Esophagus muscularis mucosa (tissue), 4 donors: ENCODE data around the gene AAK1. TPM values are rescaled to one million over a fixed set of nuclear protein-coding genes. Genes with fewer than 3 reads are reported as not detected.

Experiments used
- DNase-seq: peaks from one replicate; pipeline ENCODE4 v3.0.0-alpha.2; 2017; ENCODE audit errors: extremely low spot score
- H3K27ac ChIP-seq, 4 donors: fragments of 200-600 bp; sonication (generic); replicated peaks in 1 of 4; 1 replicate in 3 of 4; 2 replicates in 1 of 4; pipeline ENCODE4 v1.5.1; 2016 to 2019; ENCODE audit warnings: mild to moderate bottlenecking in 1 of 4
- H3K27me3 ChIP-seq, 4 donors: fragments of 200-600 bp; sonication (generic); one replicate each; pipeline versions ENCODE4 v1.5.1 to v1.6.0; 2016 to 2019
- H3K36me3 ChIP-seq, 4 donors: fragments of 200-600 bp; sonication (generic); one replicate each; pipeline ENCODE4 v1.5.1; 2016 to 2019
- H3K4me1 ChIP-seq, 4 donors: fragments of 200-600 bp; sonication (generic); one replicate each; pipeline ENCODE4 v1.5.1; 2016 to 2019
- H3K4me3 ChIP-seq, 4 donors: fragments of 200-600 bp; sonication (generic); 1 replicate in 2 of 4; 2 replicates in 2 of 4; pipeline ENCODE4 v1.5.1; 2016 to 2019; ENCODE audit warnings: mild to moderate bottlenecking in 4 of 4, moderate library complexity in 1 of 4
- H3K9me3 ChIP-seq, 4 donors: fragments of 200-600 bp; sonication (generic); 1 replicate in 3 of 4; 2 replicates in 1 of 4; pipeline ENCODE4 v1.5.1; 2016 to 2019
- CTCF ChIP-seq, 3 experiments: fragments of 200-600 bp in 2 of 3; fragments of 450-650 bp in 1 of 3; sonication (generic) in 2 of 3; IDR thresholded peaks; one replicate each; pipeline ENCODE4 v1.5.1; 2017 to 2019; ENCODE audit warnings: antibody characterized with exemption in 3 of 3, mild to moderate bottlenecking in 2 of 3, moderate library complexity in 1 of 3
- EP300 ChIP-seq: sonication (generic); formaldehyde crosslinking; IDR thresholded peaks from one replicate; pipeline ENCODE4 v1.6.1; 2017; ENCODE audit warnings: antibody characterized with exemption
- POLR2A ChIP-seq: fragments of 450-650 bp; IDR thresholded peaks from one replicate; pipeline ENCODE4 v1.6.1; 2017; ENCODE audit warnings: antibody characterized with exemption, moderate library complexity, mild to moderate bottlenecking, low read depth
- POLR2AphosphoS5 ChIP-seq, 2 donors: sonication (generic); formaldehyde crosslinking; IDR thresholded peaks; one replicate each; pipeline ENCODE4 v1.6.1; 2017; ENCODE audit warnings: antibody characterized with exemption in 2 of 2
- whole genome bisulfite sequencing: methylation state at CpG from one replicate; pipeline ENCODE4 v1.1.5; 2018; 5-methylcytosine and 5-hydroxymethylcytosine counted together
- intact Hi-C: fragments of 100-400 bp; cut with DNase I; formaldehyde crosslinking; loops from one replicate; pipeline ENCODE4 v1.15.1; 2023
- total RNA-seq, 4 donors: library from RNA; depleted of rRNA; stranded (reverse); fragments of >200 nt; gene quantifications; one replicate each; pipeline versions ENCODE4 v1.1.0 to v1.2.1, GENCODE V29; 2016

AAK1 gene
- total RNA-seq, 4 donors from 2014 or later = 27.8 to 53.2 (median 41.9) TPM

GRCh38 chr2:69687971-69688611 lies 44.6 kb upstream of the AAK1 start:
- no peaks in the 10 kb centered on the region for H3K9me3 ChIP-seq
- intact Hi-C loops = no loop called here
- WGBS = 90% methylated on average over 7 of the region's 7 CpGs
- H3K36me3 ChIP-seq = no peaks in the 10 kb centered on the region
- peaks cover 5 to 11% (median 6%) of the 10 kb centered on the region in 4 donors for H3K4me1 ChIP-seq
- no peaks in the 10 kb centered on the region for H3K27me3 ChIP-seq
- H3K27ac ChIP-seq = no peak overlapping the region
- no peak for DNase-seq
- no peak for TF ChIP-seq EP300
- no peak for TF ChIP-seq POLR2A
- TF ChIP-seq CTCF (IDR thresholded peaks at IDR 0.05) = no peak
- TF ChIP-seq POLR2AphosphoS5 (IDR thresholded peaks at IDR 0.05) = no peak
- H3K4me3 ChIP-seq = no peak overlapping the region

- DNase-seq = no peak
- Histone ChIP-seq H3K27ac (no peak overlapping the region), H3K9me3 (no peaks in the 10 kb centered on the region), H3K4me3 (no peak overlapping the region), H3K36me3 (no peaks in the 10 kb centered on the region), H3K27me3 (no peaks in the 10 kb centered on the region), H3K4me1 (peaks cover 11 to 17% (median 13%) of the 10 kb centered on the region in 4 donors)
- intact Hi-C loops = no loop called here
- TF ChIP-seq CTCF (IDR thresholded peaks at IDR 0.05) (no peak), POLR2AphosphoS5 (IDR thresholded peaks at IDR 0.05) (no peak), EP300 (no peak), POLR2A (no peak)
- WGBS = 84% methylated on average over 5 of the region's 5 CpGs
Measured at GRCh38 chr2:69686813-69687212, 43.3 kb upstream of the AAK1 start.

GRCh38 chr2:69685321-69686048 lies 41.9 kb upstream of the AAK1 start:
- Histone ChIP-seq H3K4me3 (no peak overlapping the region), H3K4me1 (peaks cover 11 to 17% (median 13%) of the 10 kb centered on the region in 4 donors), H3K36me3 (no peaks in the 10 kb centered on the region), H3K27me3 (no peaks in the 10 kb centered on the region), H3K9me3 (no peaks in the 10 kb centered on the region), H3K27ac (no peak overlapping the region)
- no peak for TF ChIP-seq POLR2A
- TF ChIP-seq EP300 = no peak
- no peak for TF ChIP-seq POLR2AphosphoS5 (IDR thresholded peaks at IDR 0.05)
- no peak for TF ChIP-seq CTCF (IDR thresholded peaks at IDR 0.05)
- intact Hi-C loops = no loop called here
- WGBS = 74% methylated on average over 5 of the region's 5 CpGs
- DNase-seq = no peak

GRCh38 chr2:69683170-69683971 lies 39.8 kb upstream of the AAK1 start:
- intact Hi-C loops = no loop called here
- 35% methylated on average over 5 of the region's 5 CpGs for WGBS
- peak overlapping the region in 3 of 4 donors; percentile 28 to 65 (median 46) for H3K27ac ChIP-seq

DNA sequence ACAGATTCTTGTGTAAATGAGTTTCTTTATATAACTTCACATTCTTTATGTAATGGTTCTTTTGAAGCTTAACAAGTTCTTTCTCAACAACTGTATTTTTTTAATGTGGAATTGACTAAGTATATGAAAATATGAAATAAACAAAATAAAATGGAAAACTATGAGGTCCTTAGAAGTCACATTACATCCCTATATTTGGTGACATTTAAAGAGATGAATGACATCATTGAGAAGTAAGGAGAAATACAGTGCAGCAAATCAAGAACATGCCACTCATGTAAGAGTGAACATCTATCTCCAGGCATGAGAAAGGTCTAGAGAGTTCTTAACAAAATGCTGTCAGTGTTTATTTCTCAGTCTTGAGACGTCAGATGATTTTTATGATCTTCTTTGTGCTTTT lies 39.0 kb upstream of the AAK1 start:
- WGBS = 65% methylated on average over 1 of the region's 1 CpG
- intact Hi-C loops = no loop called here
- Histone ChIP-seq H3K36me3 (no peaks in the 10 kb centered on the region), H3K27ac (no peak overlapping the region), H3K4me3 (no peak overlapping the region), H3K27me3 (no peaks in the 10 kb centered on the region), H3K9me3 (no peaks in the 10 kb centered on the region), H3K4me1 (peaks cover 11 to 17% (median 13%) of the 10 kb centered on the region in 4 donors)
- DNase-seq = no peak
- TF ChIP-seq POLR2A = no peak
- no peak for TF ChIP-seq POLR2AphosphoS5 (IDR thresholded peaks at IDR 0.05)
- TF ChIP-seq CTCF (IDR thresholded peaks at IDR 0.05) = no peak
- no peak for TF ChIP-seq EP300

More at GRCh38 chr2:69683170-69683971, 39.8 kb upstream of the AAK1 start:
- TF ChIP-seq POLR2AphosphoS5 (IDR thresholded peaks at IDR 0.05) = peak in 1 of 2 donors; percentile 39
- no peak for TF ChIP-seq POLR2A
- Histone ChIP-seq H3K4me3 (peak overlapping the region in 2 of 4 donors; percentile 12 to 21), H3K4me1 (peaks cover 11 to 17% (median 13%) of the 10 kb centered on the region in 4 donors), H3K9me3 (no peaks in the 10 kb centered on the region), H3K27me3 (no peaks in the 10 kb centered on the region), H3K36me3 (no peaks in the 10 kb centered on the region)
- DNase-seq = no peak
